HepG2 (cell line): Measurements from ENCODE around the gene GORASP2. TPM values are rescaled to one million over a fixed set of nuclear protein-coding genes. Genes with fewer than 3 reads are reported as not detected.
A peak's percentile ranks its signal among the peaks of the same experiment; 100 is the strongest.

Experiments used
- CENPX ChIP-seq: sonication (generic); formaldehyde crosslinking; IDR thresholded peaks from 2 replicates; pipeline ENCODE4 v1.9.0; 2021; ENCODE audit warnings: mild to moderate bottlenecking, missing genetic modification reagents, moderate library complexity
- CREB1 ChIP-seq, 2 experiments: fragments of 450-650 bp in 1 of 2; IDR thresholded peaks; 2 replicates each; pipeline ENCODE4 v1.6.1; 2016 to 2017; ENCODE audit warnings: control low read depth in 1 of 2, mild to moderate bottlenecking in 1 of 2, missing compliant biosample characterization in 1 of 2, missing genetic modification characterization in 1 of 2
- JDP2 ChIP-seq: sonication (generic); formaldehyde crosslinking; IDR thresholded peaks from 2 replicates; pipeline ENCODE4 v1.8.1; 2022; ENCODE audit warnings: missing genetic modification reagents, borderline replicate concordance
- JUNB ChIP-seq: sonication (generic); formaldehyde crosslinking; IDR thresholded peaks from 2 replicates; pipeline ENCODE4 v1.8.0; 2022; ENCODE audit warnings: missing genetic modification reagents, mild to moderate bottlenecking, borderline replicate concordance
- KDM5A ChIP-seq: fragments of 200-600 bp; sonication (generic); IDR thresholded peaks from 2 replicates; pipeline ENCODE4 v1.7.0; 2018; ENCODE audit warnings: antibody characterized with exemption, mild to moderate bottlenecking, low read length, borderline replicate concordance
- LCORL ChIP-seq, 2 experiments: fragments of 450-650 bp in 1 of 2; sonication (generic) in 1 of 2; formaldehyde crosslinking in 1 of 2; IDR thresholded peaks; 2 replicates each; pipeline versions ENCODE4 v1.5.0 to v1.6.1; 2017 to 2020; ENCODE audit warnings: antibody characterized with exemption in 1 of 2, missing genetic modification reagents in 1 of 2
- MBNL3 ChIP-seq: fragments of 250-450 bp; sonication (Bioruptor Pico); conservative IDR thresholded peaks from 2 replicates; pipeline ENCODE4 v1.8.0; 2022; ENCODE audit warnings: mild to moderate bottlenecking, inconsistent platforms
- MTF2 ChIP-seq: sonication (generic); formaldehyde crosslinking; IDR thresholded peaks from 2 replicates; pipeline ENCODE4 v1.5.0; 2020; ENCODE audit warnings: missing genetic modification reagents, borderline replicate concordance
- MYNN ChIP-seq: sonication (generic); formaldehyde crosslinking; IDR thresholded peaks from 2 replicates; pipeline ENCODE4 v1.4.0; 2020; ENCODE audit warnings: mild to moderate bottlenecking, low read depth, missing genetic modification reagents
- NR2F2 ChIP-seq: IDR thresholded peaks from 2 replicates; pipeline ENCODE4 v1.6.1; 2012; ENCODE audit warnings: low read depth, inconsistent platforms, borderline replicate concordance
- THAP9 ChIP-seq: sonication (generic); formaldehyde crosslinking; IDR thresholded peaks from 2 replicates; pipeline ENCODE4; 2020; ENCODE audit warnings: missing genetic modification reagents, mild to moderate bottlenecking, borderline replicate concordance
- ZBTB44 ChIP-seq: sonication (generic); formaldehyde crosslinking; IDR thresholded peaks from 2 replicates; pipeline ENCODE4 v1.4.0; 2020; ENCODE audit warnings: missing genetic modification reagents
- ZIK1 ChIP-seq: sonication (generic); formaldehyde crosslinking; IDR thresholded peaks from 2 replicates; pipeline ENCODE4 v1.5.0; 2020; ENCODE audit warnings: mild to moderate bottlenecking, low read depth, missing genetic modification reagents, borderline replicate concordance
- ZNF225 ChIP-seq: sonication (generic); formaldehyde crosslinking; IDR thresholded peaks from 2 replicates; pipeline ENCODE4 v1.4.0; 2020; ENCODE audit warnings: mild to moderate bottlenecking, missing genetic modification reagents
- ZNF556 ChIP-seq: sonication (generic); formaldehyde crosslinking; IDR thresholded peaks from 2 replicates; pipeline ENCODE4 v1.4.0; 2020; ENCODE audit warnings: mild to moderate bottlenecking, missing genetic modification reagents, borderline replicate concordance
- ZNF589 ChIP-seq: sonication (generic); formaldehyde crosslinking; conservative IDR thresholded peaks from 2 replicates; pipeline ENCODE4 v1.8.0; 2022; ENCODE audit warnings: mild to moderate bottlenecking, moderate library complexity, missing genetic modification reagents
- ZNF850 ChIP-seq: sonication (generic); formaldehyde crosslinking; conservative IDR thresholded peaks from 2 replicates; pipeline ENCODE4 v1.9.0; 2021; ENCODE audit warnings: mild to moderate bottlenecking, missing genetic modification reagents
- polyA plus RNA-seq, 8 experiments: library from polyadenylated mRNA; depleted of rRNA in 3 of 8; stranded (reverse) in 7 of 8; unstranded in 1 of 8; fragments of >200 nt; fragmentation: Illumina TruSeq in 4 of 8; extraction: Trizol in 4 of 8; gene quantifications; 2 replicates each; pipeline versions ENCODE4 v1.2.1 to v1.2.3, GENCODE V29; 2011 to 2016; ENCODE audit warnings: low read depth in 4 of 8, missing spikeins in 1 of 8, mixed read lengths in 1 of 8; ENCODE audit not compliant: insufficient read depth in 1 of 8
- total RNA-seq, 5 experiments: library from RNA; depleted of rRNA; stranded (reverse); fragments of >200 nt; fragmentation: Illumina TruSeq; extraction: Trizol; gene quantifications; 2 replicates each; pipeline ENCODE4 v1.2.3, GENCODE V29; 2016; ENCODE audit warnings: low read depth in 1 of 5
- TF ChIP-seq, protein P1 (sequence below): sonication (generic); formaldehyde crosslinking; IDR thresholded peaks from 2 replicates; pipeline ENCODE4 v1.5.0; 2020; ENCODE audit warnings: missing genetic modification reagents, mild to moderate bottlenecking, borderline replicate concordance
- TF ChIP-seq, protein P2 (sequence below): sonication (generic); formaldehyde crosslinking; IDR thresholded peaks from 2 replicates; pipeline ENCODE4 v1.5.1; 2020; ENCODE audit warnings: mild to moderate bottlenecking, moderate library complexity, missing genetic modification reagents

The GORASP2 gene
- total and polyA plus RNA-seq, 2 of the 13 experiments (the other 11 are each of a cell fraction or from before 2014, with no cell fraction given), result 103 to 239 TPM

DNA sequence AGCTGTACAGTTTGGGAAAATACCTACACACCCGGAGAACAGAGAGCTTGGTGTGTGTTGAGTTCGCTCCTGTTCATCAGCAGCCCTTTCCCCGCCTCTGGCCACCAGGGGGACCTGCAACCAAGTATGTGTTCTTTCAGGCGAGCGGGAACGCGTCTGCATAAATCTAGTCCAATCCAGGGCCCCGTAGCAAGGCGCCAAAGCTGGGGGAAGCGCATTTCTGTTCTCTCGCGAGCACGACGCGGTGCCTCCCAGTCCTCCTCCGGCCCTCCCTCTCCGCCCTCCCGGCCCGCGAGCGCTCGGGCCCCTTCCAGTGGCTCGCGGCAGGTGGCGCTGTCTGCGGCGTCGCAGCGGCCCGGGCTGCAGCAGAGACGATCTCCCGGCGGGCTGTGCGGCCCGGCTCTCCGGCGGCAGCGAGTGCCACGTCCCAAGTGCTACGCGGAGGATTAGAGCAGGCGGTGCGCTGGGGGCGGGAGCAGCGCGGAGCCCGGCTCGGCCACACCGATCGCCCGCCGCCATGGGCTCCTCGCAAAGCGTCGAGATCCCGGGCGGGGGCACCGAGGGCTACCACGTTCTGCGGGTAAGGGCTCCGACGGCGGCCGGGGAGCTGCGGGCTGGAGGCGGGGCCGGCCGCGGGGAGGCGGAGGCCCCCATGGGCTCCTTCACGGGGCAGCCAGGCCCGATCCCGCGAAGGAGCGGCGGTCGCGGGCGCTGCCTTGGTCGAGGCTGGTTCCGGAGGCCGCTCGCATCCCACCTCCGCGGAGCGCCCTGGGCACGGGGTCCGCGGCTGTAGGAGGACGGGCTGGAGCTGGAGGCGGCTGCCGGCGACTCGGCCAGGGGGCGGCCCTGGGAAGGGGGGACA lies at the start of gene GORASP2 (continued):
- TF ChIP-seq, protein P1, sequence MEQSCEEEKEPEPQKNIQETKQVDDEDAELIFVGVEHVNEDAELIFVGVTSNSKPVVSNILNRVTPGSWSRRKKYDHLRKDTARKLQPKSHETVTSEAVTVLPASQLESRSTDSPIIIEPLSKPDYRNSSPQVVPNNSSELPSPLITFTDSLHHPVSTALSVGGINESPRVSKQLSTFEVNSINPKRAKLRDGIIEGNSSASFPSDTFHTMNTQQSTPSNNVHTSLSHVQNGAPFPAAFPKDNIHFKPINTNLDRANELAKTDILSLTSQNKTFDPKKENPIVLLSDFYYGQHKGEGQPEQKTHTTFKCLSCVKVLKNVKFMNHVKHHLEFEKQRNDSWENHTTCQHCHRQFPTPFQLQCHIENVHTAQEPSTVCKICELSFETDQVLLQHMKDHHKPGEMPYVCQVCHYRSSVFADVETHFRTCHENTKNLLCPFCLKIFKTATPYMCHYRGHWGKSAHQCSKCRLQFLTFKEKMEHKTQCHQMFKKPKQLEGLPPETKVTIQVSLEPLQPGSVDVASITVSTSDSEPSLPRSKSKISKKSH (CRISPR knock-in tag), result peak; percentile 95
- TF ChIP-seq MTF2 (CRISPR knock-in tag) (no peak), NR2F2 (no peak), CENPX (no peak), THAP9 (peak; percentile 75; the same call in 1 of the 2 replicates), MYNN (CRISPR knock-in tag) (peak; percentile 92; the same call in 1 of the 2 replicates), ZNF589 (CRISPR knock-in tag) (peak; percentile 99), ZNF225 (CRISPR knock-in tag) (no peak), KDM5A (no peak; the same call in 1 of the 2 replicates), ZIK1 (CRISPR knock-in tag) (peak; percentile 97), ZNF556 (peak; percentile 89; the same call in 1 of the 2 replicates), ZBTB44 (CRISPR knock-in tag) (peak; percentile 77; the same call in 1 of the 2 replicates), CREB1 (IDR thresholded peaks at IDR 0.05) (peak; percentile 86), CREB1 (CRISPR knock-in tag; IDR thresholded peaks at IDR 0.05) (peak; percentile 86), JUNB (0 out of 2 replicates have a peak, but pooled peaks have one; percentile 31), LCORL (IDR thresholded peaks at IDR 0.05) (no peak), LCORL (CRISPR knock-in tag; IDR thresholded peaks at IDR 0.05) (peak; percentile 95), MBNL3 (CRISPR knock-in tag) (no peak), JDP2 (CRISPR knock-in tag) (no peak; the same call in 1 of the 2 replicates), ZNF850 (CRISPR knock-in tag) (0 out of 2 replicates have a peak, but pooled peaks have one; percentile 73)
- TF ChIP-seq, protein P2, sequence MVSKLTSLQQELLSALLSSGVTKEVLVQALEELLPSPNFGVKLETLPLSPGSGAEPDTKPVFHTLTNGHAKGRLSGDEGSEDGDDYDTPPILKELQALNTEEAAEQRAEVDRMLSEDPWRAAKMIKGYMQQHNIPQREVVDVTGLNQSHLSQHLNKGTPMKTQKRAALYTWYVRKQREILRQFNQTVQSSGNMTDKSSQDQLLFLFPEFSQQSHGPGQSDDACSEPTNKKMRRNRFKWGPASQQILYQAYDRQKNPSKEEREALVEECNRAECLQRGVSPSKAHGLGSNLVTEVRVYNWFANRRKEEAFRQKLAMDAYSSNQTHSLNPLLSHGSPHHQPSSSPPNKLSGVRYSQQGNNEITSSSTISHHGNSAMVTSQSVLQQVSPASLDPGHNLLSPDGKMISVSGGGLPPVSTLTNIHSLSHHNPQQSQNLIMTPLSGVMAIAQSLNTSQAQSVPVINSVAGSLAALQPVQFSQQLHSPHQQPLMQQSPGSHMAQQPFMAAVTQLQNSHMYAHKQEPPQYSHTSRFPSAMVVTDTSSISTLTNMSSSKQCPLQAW (CRISPR knock-in tag), result peak; percentile 92
